ENCODE results near the gene KRTAP5-6.

KRTAP5-6 gene

DNA sequence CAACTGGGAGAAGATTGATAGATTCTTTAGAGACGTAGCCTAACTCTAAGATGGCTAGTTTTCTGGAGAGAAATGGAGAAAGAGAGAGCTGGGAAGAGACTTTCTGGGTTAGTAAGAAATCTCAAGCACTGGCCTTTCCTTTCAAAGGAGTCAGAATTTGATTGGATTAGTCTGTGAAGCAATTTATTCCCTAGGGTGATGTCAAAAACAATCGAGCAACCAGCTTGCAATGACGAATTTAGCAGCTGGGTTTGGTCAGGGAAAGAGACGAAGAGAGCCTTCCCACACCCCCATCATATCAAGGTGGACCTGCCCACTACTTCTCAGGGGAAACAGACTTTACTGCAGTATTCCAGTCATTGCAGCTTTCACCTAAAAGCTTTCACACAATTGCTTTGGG lies 10.8 kb downstream of the KRTAP5-6 start:
- no peak for TF ChIP-seq MYC (IDR thresholded peaks at IDR 0.05; ENCODE audit: low read depth, low read length)
- TF ChIP-seq POLR2A (IDR thresholded peaks at IDR 0.05; ENCODE audit: extremely low read depth, insufficient read length), result no peak
- TF ChIP-seq CTCF (IDR thresholded peaks at IDR 0.05; ENCODE audit: low read depth, low read length), result no peak
- TF ChIP-seq, protein P1, sequence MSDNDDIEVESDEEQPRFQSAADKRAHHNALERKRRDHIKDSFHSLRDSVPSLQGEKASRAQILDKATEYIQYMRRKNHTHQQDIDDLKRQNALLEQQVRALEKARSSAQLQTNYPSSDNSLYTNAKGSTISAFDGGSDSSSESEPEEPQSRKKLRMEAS (IDR thresholded peaks at IDR 0.05; ENCODE audit: low read depth, low read length), result no peak
- no peak overlapping the region for H3K4me3 ChIP-seq (ENCODE audit: low read depth, low read length)

DNA sequence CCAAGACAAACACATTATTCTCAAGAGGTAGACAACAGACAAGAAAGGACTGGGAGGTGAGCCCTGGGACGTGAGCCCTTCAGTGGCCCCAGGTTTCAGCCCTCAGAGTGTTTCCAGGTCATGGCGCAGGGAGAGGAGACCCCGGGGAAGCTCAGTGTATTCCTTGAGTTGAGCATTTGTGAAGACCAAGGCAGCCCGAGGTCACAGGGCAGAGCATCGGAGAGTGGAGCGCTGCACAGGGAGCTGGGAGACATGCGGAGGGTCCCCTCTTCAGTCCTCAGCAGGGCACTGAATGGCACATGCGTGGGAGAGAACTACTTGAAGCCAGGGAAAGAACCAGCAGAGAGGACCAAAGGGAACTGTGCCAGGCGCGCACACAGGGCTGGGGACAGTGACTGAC lies 11.7 kb downstream of the KRTAP5-6 start:
- DNase-seq (ENCODE audit: low read depth), result no peak
- H3K4me3 ChIP-seq (ENCODE audit: low read depth, low read length), result no peak overlapping the region
- TF ChIP-seq MYC (IDR thresholded peaks at IDR 0.05; ENCODE audit: low read depth, low read length), result no peak
- no peak for TF ChIP-seq POLR2A (IDR thresholded peaks at IDR 0.05; ENCODE audit: extremely low read depth, insufficient read length)
- TF ChIP-seq CTCF (IDR thresholded peaks at IDR 0.05; ENCODE audit: low read depth, low read length), result no peak
- TF ChIP-seq, protein P1 (IDR thresholded peaks at IDR 0.05; ENCODE audit: low read depth, low read length), result no peak

More for the DNA sequence above, 10.8 kb downstream of the KRTAP5-6 start:
- peak; percentile 34 for DNase-seq (ENCODE audit: low read depth)

DNA sequence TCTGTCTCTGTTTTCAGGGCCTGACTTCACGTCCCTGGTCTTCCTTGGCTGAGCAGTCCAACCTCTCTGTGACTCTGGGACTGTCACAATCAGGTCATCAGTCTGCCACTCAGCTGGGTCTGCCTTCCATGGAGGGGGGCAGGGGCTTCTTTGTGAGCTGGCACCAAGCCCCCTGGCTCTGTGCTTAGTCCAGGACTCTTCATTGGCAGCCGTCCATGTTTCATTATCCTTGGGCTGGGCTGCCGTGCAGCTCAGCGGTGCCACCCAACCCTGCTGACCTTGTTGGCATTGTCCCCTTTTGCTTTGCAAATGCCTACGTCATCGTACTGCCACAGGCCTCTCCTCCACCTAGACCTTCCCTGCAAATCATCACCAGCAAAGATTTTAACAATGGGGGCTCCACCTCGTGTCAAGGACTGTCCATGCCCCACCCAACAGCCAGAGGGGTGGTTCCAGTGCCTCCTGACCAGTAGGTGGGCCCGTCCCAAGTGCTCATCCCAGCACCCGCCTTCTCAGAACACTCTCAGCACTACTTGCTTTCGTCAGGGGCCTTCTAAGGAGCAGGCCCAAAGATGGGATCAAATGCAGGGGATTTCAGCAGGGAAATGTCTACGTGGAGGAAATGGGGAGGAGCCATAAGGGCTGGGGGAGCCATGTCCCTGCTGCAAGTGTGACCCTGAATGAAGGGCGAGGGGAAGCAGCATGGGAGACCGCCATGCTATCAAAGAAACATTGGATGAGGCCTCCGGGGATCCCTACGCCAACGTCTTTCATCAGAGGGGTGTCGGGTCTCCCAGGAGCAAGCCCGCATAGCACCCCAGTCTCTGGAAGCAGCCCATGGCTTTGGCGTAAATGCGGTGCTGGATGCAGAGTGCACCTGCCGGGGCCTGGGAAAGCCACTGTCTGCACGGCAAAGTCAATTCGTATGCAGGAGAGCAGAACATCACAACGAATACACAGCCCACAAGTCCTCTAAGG lies 18.2 kb downstream of the KRTAP5-6 start:
- TF ChIP-seq MYC (IDR thresholded peaks at IDR 0.05; ENCODE audit: low read depth, low read length), result no peak
- no peak for TF ChIP-seq CTCF (IDR thresholded peaks at IDR 0.05; ENCODE audit: low read depth, low read length)
- TF ChIP-seq, protein P1 (IDR thresholded peaks at IDR 0.05; ENCODE audit: low read depth, low read length), result no peak
- no peak for TF ChIP-seq POLR2A (IDR thresholded peaks at IDR 0.05; ENCODE audit: extremely low read depth, insufficient read length)
- no peak overlapping the region for H3K4me3 ChIP-seq (ENCODE audit: low read depth, low read length)
- DNase-seq (ENCODE audit: low read depth), result no peak

- H3K4me3 ChIP-seq (ENCODE audit: low read depth, low read length), result no peak overlapping the region
- DNase-seq (ENCODE audit: low read depth), result no peak
- no peak for TF ChIP-seq MYC (IDR thresholded peaks at IDR 0.05; ENCODE audit: low read depth, low read length)
- no peak for TF ChIP-seq POLR2A (IDR thresholded peaks at IDR 0.05; ENCODE audit: extremely low read depth, insufficient read length)
- TF ChIP-seq, protein P1 (IDR thresholded peaks at IDR 0.05; ENCODE audit: low read depth, low read length), result no peak
- TF ChIP-seq CTCF (IDR thresholded peaks at IDR 0.05; ENCODE audit: low read depth, low read length), result no peak
Observed at GRCh38 chr11:1717745-1718144, 20.8 kb downstream of the KRTAP5-6 start.

DNA sequence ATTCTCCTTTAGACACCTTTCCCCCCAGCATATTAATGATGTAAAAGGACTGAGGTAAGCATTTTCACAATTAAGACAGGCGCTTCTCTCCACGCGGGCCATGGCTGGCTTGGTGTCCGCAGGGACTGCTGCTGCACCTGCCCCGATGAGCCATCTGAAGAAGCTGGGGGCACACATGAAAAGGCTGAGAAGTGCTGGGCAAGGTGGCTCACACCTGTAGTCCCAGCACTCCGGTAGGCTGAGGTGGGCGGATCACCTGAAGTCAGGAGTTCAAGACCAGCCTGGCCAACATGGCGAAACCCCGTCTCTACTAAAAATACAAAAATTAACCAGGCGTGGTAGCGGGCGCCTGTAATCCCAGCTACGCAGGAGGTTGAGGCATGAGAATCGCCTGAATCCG lies 21.3 kb downstream of the KRTAP5-6 start:
- no peak for DNase-seq (ENCODE audit: low read depth)
- H3K4me3 ChIP-seq (ENCODE audit: low read depth, low read length), result no peak overlapping the region
- TF ChIP-seq CTCF (IDR thresholded peaks at IDR 0.05; ENCODE audit: low read depth, low read length) (no peak), POLR2A (IDR thresholded peaks at IDR 0.05; ENCODE audit: extremely low read depth, insufficient read length) (no peak), MYC (IDR thresholded peaks at IDR 0.05; ENCODE audit: low read depth, low read length) (no peak)
- TF ChIP-seq, protein P1 (IDR thresholded peaks at IDR 0.05; ENCODE audit: low read depth, low read length), result no peak
